H1 (cell line): ENCODE measurements around the gene ASTN2. TPM values are rescaled to one million over a fixed set of nuclear protein-coding genes. Genes with fewer than 3 reads are reported as not detected.

ENCODE experiments used
- CTCF ChIA-PET: fragments of 300-600 bp; sonication (Branson Sonifier 250); formaldehyde crosslinking; loops from one replicate; lab custom pipeline; 2021; ENCODE audit not compliant: partially characterized antibody; lab: Charles Lee
- POLR2A ChIA-PET: fragments of 300-600 bp; sonication (Branson Sonifier 250); formaldehyde crosslinking; loops from one replicate; lab custom pipeline; 2021; ENCODE audit warnings: inconsistent platforms; ENCODE audit not compliant: partially characterized antibody; lab: Charles Lee
- DNase-seq, 2 experiments: peaks; one replicate each; pipeline versions ENCODE4 v3.0.0 to v3.0.0-alpha.2; 2010 to 2022; ENCODE audit warnings: low spot score in 2 of 2, low read depth in 1 of 2, mixed read lengths in 1 of 2
- FAIRE-seq: peaks from 2 replicates; lab custom pipeline; 2011; peaks lifted over from hg19 to GRCh38; lab: Jason Lieb, UNC
- H2AFZ ChIP-seq: 2 replicates; pipeline ENCODE4 v1.8.1; 2012; ENCODE audit warnings: low read length, inconsistent platforms
- H2AK5ac ChIP-seq: 2 replicates; pipeline ENCODE4 v1.6.1; 2013; ENCODE audit warnings: low read depth, low read length
- H2BK120ac ChIP-seq: replicated peaks from 2 replicates; pipeline ENCODE3; 2013; ENCODE audit warnings: low read depth, low read length, inconsistent platforms
- H2BK12ac ChIP-seq: 2 replicates; pipeline ENCODE4 v1.6.1; 2013; ENCODE audit warnings: low read depth, low read length
- H2BK15ac ChIP-seq: 2 replicates; pipeline ENCODE4 v1.6.1; 2013; ENCODE audit warnings: low read length
- H2BK20ac ChIP-seq: 2 replicates; pipeline ENCODE4 v1.6.1; 2013; ENCODE audit warnings: low read length
- H2BK5ac ChIP-seq: 2 replicates; pipeline ENCODE4 v1.6.1; 2013; ENCODE audit warnings: low read depth, low read length
- H3K14ac ChIP-seq: 2 replicates; pipeline ENCODE4 v1.6.1; 2013; ENCODE audit warnings: inconsistent platforms; ENCODE audit not compliant: insufficient read length
- H3K18ac ChIP-seq: 2 replicates; pipeline ENCODE4 v1.6.1; 2013; ENCODE audit warnings: low read length; ENCODE audit errors: extremely low read depth
- H3K23ac ChIP-seq: 2 replicates; pipeline ENCODE4 v1.6.1; 2013; ENCODE audit warnings: inconsistent platforms; ENCODE audit not compliant: insufficient read length
- H3K23me2 ChIP-seq: 2 replicates; pipeline ENCODE4 v1.6.1; 2013; ENCODE audit warnings: low read depth, low read length
- H3K27ac ChIP-seq: 2 replicates; pipeline ENCODE4 v1.6.1; 2011; ENCODE audit warnings: low read depth, low read length, inconsistent platforms
- H3K27me3 ChIP-seq, 4 experiments: replicated peaks in 1 of 4; 1 replicate in 1 of 4; 2 replicates in 3 of 4; pipeline versions ENCODE4 v1.6.1 to v1.8.1; 2011 to 2013; ENCODE audit warnings: low read length in 3 of 4, mild to moderate bottlenecking in 3 of 4, inconsistent platforms in 2 of 4, mixed read lengths in 2 of 4, moderate library complexity in 1 of 4; ENCODE audit not compliant: control insufficient read depth in 3 of 4, insufficient read depth in 3 of 4; ENCODE audit errors: extremely low read depth in 1 of 4
- H3K36me3 ChIP-seq, 4 experiments: 2 replicates each; pipeline versions ENCODE4 v1.6.1 to v1.8.1; 2011 to 2013; ENCODE audit warnings: mild to moderate bottlenecking in 4 of 4, low read length in 3 of 4, moderate library complexity in 2 of 4, control low read depth in 1 of 4, inconsistent platforms in 1 of 4; ENCODE audit not compliant: insufficient read depth in 4 of 4, control insufficient read depth in 2 of 4
- H3K4ac ChIP-seq: replicated peaks from 2 replicates; pipeline ENCODE3; 2013; ENCODE audit warnings: low read length, low read depth, mixed read lengths, inconsistent platforms; ENCODE audit not compliant: insufficient read length
- H3K4me1 ChIP-seq, 4 experiments: replicated peaks in 1 of 4; 1 replicate in 1 of 4; 2 replicates in 3 of 4; pipeline versions ENCODE4 v1.6.1 to v1.8.1; 2011 to 2013; ENCODE audit warnings: low read length in 3 of 4, inconsistent platforms in 2 of 4, mixed read lengths in 1 of 4; ENCODE audit not compliant: insufficient read depth in 4 of 4, control insufficient read depth in 3 of 4
- H3K4me2 ChIP-seq, 2 experiments: 2 replicates each; pipeline versions ENCODE4 v1.6.1 to v1.8.1; 2011 to 2013; ENCODE audit warnings: low read depth in 2 of 2, low read length in 2 of 2, control low read depth in 1 of 2, inconsistent platforms in 1 of 2, mild to moderate bottlenecking in 1 of 2; ENCODE audit not compliant: insufficient read depth in 1 of 2
- H3K4me3 ChIP-seq, 4 experiments: fragments of 200-600, 300-600 bp in 1 of 4; sonication (generic), shearing (Covaris generic), sonication (Bioruptor Twin) in 1 of 4; 2 replicates each; pipeline versions ENCODE4 v1.5.1 to v1.8.1; 2011 to 2016; ENCODE audit warnings: low read length in 4 of 4, low read depth in 3 of 4, control low read depth in 2 of 4, inconsistent platforms in 2 of 4, mild to moderate bottlenecking in 2 of 4, mixed read lengths in 1 of 4, moderate library complexity in 1 of 4; ENCODE audit not compliant: insufficient read depth in 2 of 4; ENCODE audit errors: extremely low read depth in 1 of 4
- H3K56ac ChIP-seq: replicated peaks from 2 replicates; pipeline ENCODE3; 2013; ENCODE audit warnings: low read depth, mild to moderate bottlenecking, mixed read lengths, low read length, inconsistent platforms; ENCODE audit not compliant: insufficient read length
- H3K79me1 ChIP-seq: 2 replicates; pipeline ENCODE4 v1.6.1; 2013; ENCODE audit warnings: low read depth, low read length, control low read depth
- H3K79me2 ChIP-seq, 2 experiments: 2 replicates each; pipeline versions ENCODE4 v1.6.1 to v1.8.1; 2012 to 2013; ENCODE audit warnings: low read length in 2 of 2, mild to moderate bottlenecking in 2 of 2, inconsistent platforms in 1 of 2; ENCODE audit not compliant: insufficient read depth in 2 of 2, control insufficient read depth in 1 of 2
- H3K9ac ChIP-seq, 4 experiments: replicated peaks in 1 of 4; 1 replicate in 1 of 4; 2 replicates in 3 of 4; pipeline versions ENCODE4 v1.6.1 to v1.8.1; 2011 to 2013; ENCODE audit warnings: low read depth in 3 of 4, low read length in 3 of 4, control low read depth in 2 of 4, mild to moderate bottlenecking in 2 of 4, moderate library complexity in 2 of 4, inconsistent platforms in 1 of 4; ENCODE audit errors: extremely low read depth in 1 of 4
- H3K9me3 ChIP-seq, 2 experiments: 2 replicates each; pipeline versions ENCODE4 v1.6.1 to v1.8.1; 2012 to 2013; ENCODE audit warnings: mild to moderate bottlenecking in 2 of 2, moderate library complexity in 2 of 2, control low read depth in 1 of 2, inconsistent platforms in 1 of 2, low read depth in 1 of 2, low read length in 1 of 2, mixed read lengths in 1 of 2; ENCODE audit not compliant: insufficient read depth in 2 of 2
- H4K20me1 ChIP-seq, 2 experiments: replicated peaks in 1 of 2; 2 replicates each; pipeline versions ENCODE3 to v1.8.1; 2011 to 2013; ENCODE audit warnings: inconsistent platforms in 2 of 2, low read length in 2 of 2, mild to moderate bottlenecking in 1 of 2; ENCODE audit not compliant: insufficient read depth in 2 of 2, control insufficient read depth in 1 of 2
- H4K5ac ChIP-seq: 2 replicates; pipeline ENCODE4 v1.6.1; 2013; ENCODE audit warnings: low read length, low read depth, mixed read lengths, inconsistent platforms; ENCODE audit not compliant: insufficient read length
- H4K8ac ChIP-seq: 2 replicates; pipeline ENCODE4 v1.8.0; 2013; ENCODE audit warnings: mild to moderate bottlenecking, moderate library complexity, low read length, inconsistent platforms; ENCODE audit not compliant: insufficient read depth; ENCODE audit errors: extremely low read depth
- H4K91ac ChIP-seq: replicated peaks from 2 replicates; pipeline ENCODE3; 2013; ENCODE audit warnings: low read length, mixed read lengths, inconsistent platforms; ENCODE audit not compliant: insufficient read length
- ASH2L ChIP-seq: fragments of 200-600, 300-600 bp; sonication (generic); IDR thresholded peaks from one replicate; pipeline ENCODE4 v1.7.1; 2017; ENCODE audit warnings: low read length
- WGBS, 2 experiments: shearing (Covaris generic) in 1 of 2; methylation state at CpG; one replicate each; pipeline versions ENCODE4 v1.1.6 to v1.1.7; 2013 to 2015; ENCODE audit warnings: low lambda C conversion rate in 2 of 2, mixed read lengths in 2 of 2, inconsistent platforms in 1 of 2, low coverage in 1 of 2, missing lambda C conversion rate in 1 of 2; ENCODE audit not compliant: insufficient replicate concordance in 2 of 2, insufficient coverage in 1 of 2, insufficient read length in 1 of 2; ENCODE audit errors: extremely low coverage in 1 of 2, missing lambda C conversion rate in 1 of 2; 5-methylcytosine and 5-hydroxymethylcytosine counted together
- polyA plus RNA-seq, 7 experiments: library from polyadenylated mRNA; depleted of rRNA in 3 of 7; stranded (reverse) in 5 of 7; unstranded in 2 of 7; fragments of >200 nt in 5 of 7; fragments of 200-250 nt in 2 of 7; gene quantifications; 1 replicate in 5 of 7; 2 replicates in 1 of 7; 4 replicates in 1 of 7; pipeline versions ENCODE4 v1.2.1 to v1.2.3, GENCODE V29; 2011 to 2013; ENCODE audit warnings: missing spikeins in 2 of 7, mixed read lengths in 2 of 7
- total RNA-seq: library from RNA; stranded (reverse); fragmentation: NEBNext Ultra II Directional; extraction: Animal tissue kit (Norgen Biotek cat#: 25700); gene quantifications from 2 replicates; pipeline ENCODE4 v1.2.1, GENCODE V29; 2021

ASTN2 gene
- total and polyA plus RNA-seq, 2 of the 8 experiments (the other 6 are each of a cell fraction or from before 2014, with no cell fraction given) = 8.2 to 13.7 TPM

GRCh38 chr9:117043159-117043558, 371.7 kb downstream of the ASTN2 start:
- Histone ChIP-seq H3K9ac (no peak overlapping the region), H3K79me2 (no peaks in the 10 kb centered on the region), H3K79me1 (no peaks in the 10 kb centered on the region), H3K23ac (no peak overlapping the region), H2AK5ac (no peak overlapping the region), H3K18ac (no peak overlapping the region), H3K4me1 (peaks cover 2 to 6% (median 4%) of the 10 kb centered on the region in 4 experiments; a peak in 4 of 7 replicates), H2BK120ac (no peak overlapping the region), H3K4ac (peak overlapping the region; percentile 32), H2BK20ac (no peak overlapping the region), H3K23me2 (no peaks in the 10 kb centered on the region), H2AFZ (no peak overlapping the region), H3K14ac (no peak overlapping the region), H3K36me3 (no peaks in the 10 kb centered on the region), H3K56ac (no peak overlapping the region), H2BK12ac (no peak overlapping the region), H3K9me3 (no peaks in the 10 kb centered on the region), H3K27me3 (no peaks in the 10 kb centered on the region), H3K4me2 (no peak overlapping the region), H2BK15ac (no peak overlapping the region), H4K8ac (no peak overlapping the region), H4K20me1 (no peaks in the 10 kb centered on the region), H4K5ac (no peak overlapping the region), H3K27ac (no peak overlapping the region), H3K4me3 (no peak overlapping the region), H2BK5ac (no peak overlapping the region), H4K91ac (no peak overlapping the region)
- POLR2A ChIA-PET = no interaction called here
- FAIRE-seq (no peak), DNase-seq (no peak)
- 94% methylated on average over 1 of the region's 1 CpG; no CpG with 5 or more reads in 1 of the 2 experiments for WGBS, 2 experiments
- CTCF ChIA-PET = interaction anchor here (1.1 kb wide), 1 partner anchor 25 kb away, joined by 3 read pairs; no protein-coding TSS in a partner anchor
- TF ChIP-seq ASH2L = no peak
